AG04449 (cell line): ENCODE data around the gene IL23A.

Experiments used
- CTCF ChIA-PET: fragments of 350-600 bp; formaldehyde crosslinking; extraction: SDS; loops from one replicate; lab custom pipeline; 2021; ENCODE audit warnings: antibody characterized with exemption; lab: Yijun Ruan, JAX
- POLR2A ChIA-PET: fragments of 400-600, 350-600 bp; formaldehyde crosslinking; extraction: SDS; loops from one replicate; lab custom pipeline; 2020; ENCODE audit warnings: antibody characterized with exemption, inconsistent platforms; lab: Yijun Ruan, JAX
- DNase-seq: peaks from one replicate; pipeline ENCODE4 v3.0.0-alpha.2; 2010; ENCODE audit warnings: low read depth, low spot score
- H3K4me3 ChIP-seq: 2 replicates; pipeline ENCODE4 v1.5.1; 2011; ENCODE audit warnings: low read depth, mild to moderate bottlenecking, control low read depth, low read length
- TF ChIP-seq, protein P1 (sequence below): IDR thresholded peaks from one replicate; pipeline ENCODE4 v1.5.1; 2011; ENCODE audit warnings: mild to moderate bottlenecking, moderate library complexity, low read length, control low read depth, inconsistent platforms; ENCODE audit not compliant: insufficient read depth; ENCODE audit errors: missing control alignments

The IL23A gene, protein sequence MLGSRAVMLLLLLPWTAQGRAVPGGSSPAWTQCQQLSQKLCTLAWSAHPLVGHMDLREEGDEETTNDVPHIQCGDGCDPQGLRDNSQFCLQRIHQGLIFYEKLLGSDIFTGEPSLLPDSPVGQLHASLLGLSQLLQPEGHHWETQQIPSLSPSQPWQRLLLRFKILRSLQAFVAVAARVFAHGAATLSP

DNA sequence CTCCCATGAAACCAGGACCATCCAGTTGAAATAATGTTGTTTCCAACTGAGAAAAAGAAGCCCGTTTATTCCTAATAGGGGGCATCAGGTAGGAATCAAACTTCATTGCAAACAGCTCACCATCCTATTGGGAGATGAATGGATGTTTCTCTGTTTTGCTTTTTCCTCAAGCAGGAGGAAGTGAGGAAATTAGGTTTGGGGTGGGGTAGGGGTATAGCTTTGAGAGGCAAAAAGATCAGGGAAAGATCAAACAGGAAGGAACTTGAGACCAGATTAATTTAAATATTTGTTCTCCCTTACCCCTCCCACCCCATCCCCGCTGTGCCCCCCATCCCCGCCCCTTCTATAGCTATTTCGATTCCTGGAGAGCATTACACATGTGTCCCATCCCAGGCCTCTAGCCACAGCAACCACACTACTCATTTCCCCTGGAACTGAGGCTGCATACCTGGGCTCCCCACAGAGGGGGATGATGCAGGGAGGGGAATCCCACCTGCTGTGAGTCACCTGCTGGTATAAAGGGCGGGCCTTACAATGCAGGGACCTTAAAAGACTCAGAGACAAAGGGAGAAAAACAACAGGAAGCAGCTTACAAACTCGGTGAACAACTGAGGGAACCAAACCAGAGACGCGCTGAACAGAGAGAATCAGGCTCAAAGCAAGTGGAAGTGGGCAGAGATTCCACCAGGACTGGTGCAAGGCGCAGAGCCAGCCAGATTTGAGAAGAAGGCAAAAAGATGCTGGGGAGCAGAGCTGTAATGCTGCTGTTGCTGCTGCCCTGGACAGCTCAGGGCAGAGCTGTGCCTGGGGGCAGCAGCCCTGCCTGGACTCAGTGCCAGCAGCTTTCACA lies at the start of gene IL23A:
Gene IL23A (plus strand): TSS at position 577 of the 850 bp plus-strand sequence. CDS start 161 bp downstream, at position 738.
- DNase-seq = no peak
- CTCF ChIA-PET = interaction anchor here (1.1 kb wide), 1 partner anchor 13 kb away, joined by 3 read pairs; no protein-coding TSS in a partner anchor
- POLR2A ChIA-PET = interaction anchor here (0.8 to 0.9 kb wide), 2 partner anchors 10 to 23 kb away, joined by 3 to 4 read pairs; partner anchors contain the start of gene CNPY2
- H3K4me3 ChIP-seq = no peak within 1 kb of the TSS
- TF ChIP-seq, protein P1, sequence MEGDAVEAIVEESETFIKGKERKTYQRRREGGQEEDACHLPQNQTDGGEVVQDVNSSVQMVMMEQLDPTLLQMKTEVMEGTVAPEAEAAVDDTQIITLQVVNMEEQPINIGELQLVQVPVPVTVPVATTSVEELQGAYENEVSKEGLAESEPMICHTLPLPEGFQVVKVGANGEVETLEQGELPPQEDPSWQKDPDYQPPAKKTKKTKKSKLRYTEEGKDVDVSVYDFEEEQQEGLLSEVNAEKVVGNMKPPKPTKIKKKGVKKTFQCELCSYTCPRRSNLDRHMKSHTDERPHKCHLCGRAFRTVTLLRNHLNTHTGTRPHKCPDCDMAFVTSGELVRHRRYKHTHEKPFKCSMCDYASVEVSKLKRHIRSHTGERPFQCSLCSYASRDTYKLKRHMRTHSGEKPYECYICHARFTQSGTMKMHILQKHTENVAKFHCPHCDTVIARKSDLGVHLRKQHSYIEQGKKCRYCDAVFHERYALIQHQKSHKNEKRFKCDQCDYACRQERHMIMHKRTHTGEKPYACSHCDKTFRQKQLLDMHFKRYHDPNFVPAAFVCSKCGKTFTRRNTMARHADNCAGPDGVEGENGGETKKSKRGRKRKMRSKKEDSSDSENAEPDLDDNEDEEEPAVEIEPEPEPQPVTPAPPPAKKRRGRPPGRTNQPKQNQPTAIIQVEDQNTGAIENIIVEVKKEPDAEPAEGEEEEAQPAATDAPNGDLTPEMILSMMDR = no peak

DNA sequence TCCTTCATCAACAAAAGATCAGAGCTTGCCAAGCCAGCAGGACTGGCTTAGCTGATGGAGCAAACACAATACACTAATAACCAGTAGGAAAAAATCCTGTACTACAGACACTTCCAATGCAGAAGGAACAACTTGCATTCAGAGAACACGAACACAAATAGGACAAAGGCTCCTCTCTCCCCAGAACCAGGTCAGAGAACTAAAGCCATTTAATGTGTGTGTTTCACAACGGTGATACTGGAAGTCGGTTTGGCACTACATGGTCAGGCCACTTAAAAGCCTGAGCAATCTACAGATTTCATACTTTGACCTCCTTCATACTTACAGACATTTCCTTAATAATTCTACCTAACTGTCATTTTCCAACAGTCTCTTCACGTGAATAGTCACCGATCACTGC lies 44.9 kb upstream of the IL23A start:
- CTCF ChIA-PET = interaction anchor here (1.0 to 1.4 kb wide), 3 partner anchors 16 to 170 kb away, joined by 3 to 5 read pairs (median 4); partner anchors contain the start of gene ANKRD52
- TF ChIP-seq, protein P1 = no peak
- POLR2A ChIA-PET = no interaction called here
- DNase-seq = no peak
- H3K4me3 ChIP-seq = no peak overlapping the region

DNA sequence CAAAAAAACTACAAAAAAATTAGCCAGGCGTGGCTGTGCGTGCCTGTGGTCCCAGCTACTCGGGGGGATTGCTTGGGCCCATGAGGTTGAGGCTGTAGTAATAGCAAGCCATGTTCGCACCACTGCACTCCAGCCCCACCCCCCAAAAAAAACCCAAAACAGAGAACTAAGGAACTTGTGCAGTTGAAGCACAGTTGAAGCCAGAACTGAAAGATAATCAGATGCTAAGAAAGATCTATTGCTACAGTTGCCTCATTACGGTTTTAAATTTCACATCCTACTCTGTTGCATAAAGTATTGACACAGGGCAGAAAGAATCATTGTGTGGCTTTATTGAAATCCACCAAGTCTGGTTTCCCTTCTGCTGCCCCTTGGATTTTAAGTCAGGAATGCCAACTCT lies 42.4 kb upstream of the IL23A start:
- no peak overlapping the region for H3K4me3 ChIP-seq
- ChIA-PET POLR2A (interaction anchor here (1.5 kb wide), 1 partner anchor 30 kb away, joined by 3 read pairs; the partner anchor contains the start of gene COQ10A), CTCF (no interaction called here)
- TF ChIP-seq, protein P1 = no peak
- no peak for DNase-seq

DNA sequence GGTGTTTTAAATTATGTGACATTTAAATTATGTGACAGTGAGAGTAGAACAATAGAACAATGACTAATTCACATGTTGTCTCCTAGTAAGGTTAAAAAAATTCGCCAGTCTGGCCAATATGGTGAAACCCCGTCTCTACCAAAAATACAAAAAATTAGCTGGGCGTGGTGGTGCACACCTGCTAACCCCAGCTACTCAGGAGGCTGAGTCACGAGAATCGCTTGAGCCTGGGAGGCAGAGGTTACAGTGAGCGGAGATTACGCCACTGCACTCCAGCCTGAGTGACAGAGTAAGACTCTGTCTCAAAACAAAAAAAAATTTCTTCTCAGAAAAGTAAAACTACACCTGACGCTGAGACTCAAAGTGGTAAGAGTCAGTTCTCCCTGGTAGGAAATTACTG lies 41.3 kb upstream of the IL23A start:
- DNase-seq = no peak
- ChIA-PET POLR2A (interaction anchor here (0.9 to 1.5 kb wide), 2 partner anchors 19 to 31 kb away, joined by 3 read pairs; partner anchors contain the start of genes CNPY2 and COQ10A), CTCF (interaction anchor here (0.8 to 3.6 kb wide), 10 partner anchors 14 to 166 kb away, joined by 3 to 21 read pairs (median 4); partner anchors contain the start of genes ANKRD52 and RNF41)
- H3K4me3 ChIP-seq = no peak overlapping the region
- TF ChIP-seq, protein P1 = no peak

DNA sequence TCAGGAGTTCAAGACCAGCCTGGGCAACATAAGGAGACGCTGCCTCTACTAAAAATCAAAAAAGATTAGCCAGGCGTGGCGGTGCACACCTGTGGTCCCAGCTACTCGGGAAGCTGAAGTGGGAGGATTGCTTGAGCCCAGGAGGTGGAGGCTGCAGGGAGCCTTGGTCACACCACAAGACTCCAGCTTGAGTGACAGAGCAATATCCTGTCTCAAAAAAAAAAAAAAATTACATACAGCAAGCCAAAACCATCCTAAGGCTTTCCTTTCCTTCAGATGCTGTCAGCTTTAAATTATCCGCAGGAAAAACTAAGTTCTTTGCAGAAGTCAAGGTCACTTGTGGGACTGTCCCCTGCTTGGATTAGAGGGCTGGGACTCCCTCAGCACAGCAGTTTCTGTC lies 39.9 kb upstream of the IL23A start:
- ChIA-PET CTCF (interaction anchor here (1.0 to 3.6 kb wide), 11 partner anchors 21 to 192 kb away, joined by 3 to 21 read pairs (median 5); partner anchors contain the start of genes ANKRD52, RNF41 and SMARCC2), POLR2A (interaction anchor here (0.5 to 1.3 kb wide), 5 partner anchors 22 to 298 kb away, joined by 3 to 6 read pairs (median 4); partner anchors contain the start of gene RNF41)
- DNase-seq = no peak
- H3K4me3 ChIP-seq = peak overlapping the region; percentile 93
- TF ChIP-seq, protein P1 = no peak
